ENCODE measurements around the gene NOC2L.
"Not testable (repeated sequence)": the region's sequence is repeated elsewhere in the genome, so short reads cannot be mapped to it uniquely, and the experiment has no call there.

The NOC2L gene

DNA sequence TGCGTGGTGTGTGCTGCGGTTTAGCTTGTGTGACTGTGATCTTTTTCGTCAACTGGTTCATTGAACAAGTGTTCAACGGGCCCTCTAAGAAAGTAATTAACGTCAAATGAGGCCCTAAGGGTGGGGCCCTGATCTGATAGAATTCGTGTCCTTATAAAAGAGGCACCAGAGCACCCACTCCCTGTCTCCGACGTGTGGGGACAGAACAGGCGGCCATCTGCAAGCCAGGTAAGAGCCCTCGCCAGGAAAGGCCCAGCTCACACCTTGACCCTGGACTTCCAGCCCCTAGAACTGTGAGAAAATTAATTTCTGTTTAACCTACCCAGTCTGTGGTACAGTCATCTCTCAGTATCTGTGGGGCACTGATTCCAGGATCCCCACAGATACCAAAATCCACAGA lies 55.8 kb downstream of the NOC2L start:
- no peak for DNase-seq (ENCODE audit: low read depth)

DNA sequence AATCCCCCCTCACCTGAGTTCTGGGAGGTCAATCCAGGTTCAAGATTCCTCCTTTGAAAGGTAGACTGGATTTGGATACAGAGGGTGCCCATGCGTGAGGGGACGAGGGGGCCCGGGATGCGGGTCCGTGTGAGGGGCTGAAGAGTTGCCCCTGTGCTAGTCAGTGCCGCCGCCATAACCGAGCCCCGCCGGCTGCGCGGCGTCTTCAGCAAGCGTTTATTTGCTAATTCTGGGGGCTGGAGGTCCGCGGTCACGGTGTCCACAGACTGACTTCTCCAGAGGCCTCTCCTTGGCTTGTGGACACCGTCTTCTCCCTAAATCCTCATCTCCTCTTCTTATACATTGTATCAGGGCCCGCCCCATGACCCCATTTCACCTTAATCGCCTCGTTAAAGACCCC lies 56.3 kb downstream of the NOC2L start:
- no peak for DNase-seq (ENCODE audit: low read depth)

DNA sequence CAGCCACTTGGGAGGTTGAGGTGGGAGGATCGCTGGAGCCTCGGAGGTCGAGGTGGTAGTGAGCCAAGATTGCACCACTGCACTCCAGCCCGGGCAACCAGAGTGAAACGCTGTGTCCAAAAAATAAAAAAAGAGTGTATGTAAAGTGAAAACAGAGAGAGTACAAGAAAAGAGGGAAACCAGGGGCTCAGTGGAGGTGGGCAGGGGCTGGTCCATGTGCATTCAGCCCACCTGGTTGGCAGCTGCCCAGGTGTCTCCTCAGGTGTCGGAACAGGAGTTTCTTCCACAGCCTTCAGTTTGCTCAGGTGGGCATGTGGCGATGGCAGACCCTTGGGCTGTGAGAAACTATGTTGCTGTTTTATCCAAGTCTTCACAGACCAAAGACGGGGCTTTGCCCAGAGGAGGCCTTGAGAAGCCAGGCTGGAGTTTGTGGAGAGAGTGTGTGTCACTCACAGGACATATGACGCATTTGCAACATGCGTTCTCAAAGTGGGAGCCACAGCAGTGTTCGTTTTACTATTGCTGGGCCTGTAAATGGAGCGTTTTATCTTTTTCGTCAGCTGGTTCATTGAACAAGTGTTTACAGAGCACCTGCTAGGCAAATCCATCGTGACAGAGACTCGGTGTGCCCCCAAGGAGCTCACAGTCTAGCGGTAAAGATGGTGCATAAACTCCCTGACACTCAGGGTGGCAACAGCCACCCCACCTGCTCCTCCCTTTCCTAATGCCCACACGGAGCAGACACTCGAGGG lies 57.8 kb downstream of the NOC2L start:
- no peak for DNase-seq (ENCODE audit: low read depth)

DNA sequence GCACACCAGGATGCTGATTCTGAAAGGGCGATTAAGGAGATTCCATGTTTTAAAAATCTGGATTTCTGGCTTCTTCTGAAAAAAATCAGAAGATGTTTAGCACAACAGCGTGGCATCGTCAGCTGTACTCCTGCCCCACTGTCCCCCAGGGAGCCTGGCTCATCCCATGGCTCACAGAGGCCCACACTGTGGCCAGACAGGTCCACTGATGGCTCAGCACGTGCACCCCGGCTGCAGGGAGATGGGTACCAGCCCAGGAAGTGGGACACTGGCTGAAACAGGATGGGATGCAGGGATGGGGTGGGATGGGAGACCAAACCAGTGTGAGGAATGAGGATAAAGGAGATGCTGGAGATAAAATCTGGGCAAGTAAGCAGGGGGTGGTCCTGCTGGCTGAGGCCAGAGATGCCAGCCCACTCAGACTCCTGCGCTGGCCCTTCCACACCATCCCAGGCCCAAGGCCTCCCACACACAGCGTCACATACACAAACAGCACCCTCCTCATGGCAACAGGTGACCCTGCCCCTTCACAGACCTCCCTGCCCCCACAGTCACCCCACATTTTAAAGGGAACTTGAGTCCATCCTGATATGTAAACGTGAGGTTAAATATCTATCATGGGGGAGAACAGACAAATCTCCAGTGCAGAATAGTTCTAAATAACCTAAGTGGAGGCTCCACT lies 59.3 kb downstream of the NOC2L start:
- no peak for DNase-seq (ENCODE audit: low read depth)

DNA sequence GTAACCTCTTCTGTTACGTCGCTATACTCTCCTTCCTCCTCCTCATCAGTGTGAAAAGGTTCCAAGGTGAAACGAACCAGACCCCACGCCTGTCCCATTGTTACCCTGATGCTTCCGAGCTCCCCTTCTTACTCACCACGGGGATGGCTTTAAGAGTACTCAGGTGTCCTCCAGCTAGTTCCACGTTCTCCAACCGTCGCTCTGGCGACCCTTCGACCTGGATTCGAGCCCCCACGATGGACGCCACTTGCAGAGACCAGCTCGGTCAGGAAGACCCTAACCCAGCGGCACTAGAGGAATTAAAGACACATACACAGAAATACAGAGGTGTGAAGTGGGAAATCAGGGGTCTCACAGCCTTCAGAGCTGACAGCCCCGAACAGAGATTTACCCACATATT lies 61.1 kb downstream of the NOC2L start:
- not testable (repeated sequence) for DNase-seq (ENCODE audit: low read depth)

DNA sequence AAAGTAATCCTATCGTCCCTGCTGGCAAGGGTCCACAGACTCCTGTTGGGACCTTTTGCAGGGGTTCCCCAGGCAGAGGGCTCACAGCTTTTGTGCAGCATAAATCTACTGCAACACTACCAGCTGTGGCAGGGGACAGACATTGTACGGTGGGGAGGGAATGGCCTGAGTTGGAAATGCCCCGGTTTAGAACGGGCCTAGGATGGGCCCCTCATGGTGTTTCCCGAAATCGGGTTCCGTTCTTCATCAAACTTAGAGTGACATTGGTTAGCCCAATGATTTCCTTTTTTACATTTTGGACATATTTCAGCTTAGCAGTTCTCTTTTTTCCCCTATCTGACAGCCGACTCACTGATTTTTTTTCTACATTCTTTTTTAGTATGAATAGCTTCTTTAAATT lies 61.8 kb downstream of the NOC2L start:
- DNase-seq (ENCODE audit: low read depth): no peak

Data from stimulated activated CD8-positive, alpha-beta memory T cell treated with anti-CD3 and anti-CD28 coated beads, Interleukin-15, amount 100 ng/mL, for 1 hour (primary cell).